HG03103 (cell line): Measurements from ENCODE around the gene METRN.
"Not testable (repeated sequence)": the region's sequence is repeated elsewhere in the genome, so short reads cannot be mapped to it uniquely, and the experiment has no call there.

ENCODE experiments used
- ATAC-seq: cut with Tn5 transposase; IDR thresholded peaks from one replicate; pipeline ENCODE4 v1.9.1; 2021; ENCODE audit warnings: low read depth; ENCODE audit not compliant: unreplicated experiment

The METRN gene

GRCh38 chr16:689175-689897 lies 25.6 kb upstream of the METRN start:
- ATAC-seq = no peak

GRCh38 chr16:691242-691641 lies 23.7 kb upstream of the METRN start:
- ATAC-seq = not testable (repeated sequence)

GRCh38 chr16:692356-693108 lies 22.4 kb upstream of the METRN start:
- no peak for ATAC-seq

GRCh38 chr16:693364-693763 lies 21.6 kb upstream of the METRN start:
- ATAC-seq = no peak

GRCh38 chr16:693766-694165 lies 21.2 kb upstream of the METRN start:
- ATAC-seq = no peak

GRCh38 chr16:694187-694862 lies 20.6 kb upstream of the METRN start:
- no peak for ATAC-seq

- ATAC-seq = no peak
Measured at GRCh38 chr16:694863-695354, 20.0 kb upstream of the METRN start.

- no peak for ATAC-seq
Measured at GRCh38 chr16:695355-696089, 19.4 kb upstream of the METRN start.

GRCh38 chr16:698911-699671 lies 15.8 kb upstream of the METRN start:
- no peak for ATAC-seq

GRCh38 chr16:700684-701584 lies 14.0 kb upstream of the METRN start:
- ATAC-seq = no peak

GRCh38 chr16:702341-702740 lies 12.6 kb upstream of the METRN start:
- no peak for ATAC-seq

- ATAC-seq = no peak
Measured at GRCh38 chr16:703406-703805, 11.5 kb upstream of the METRN start.

GRCh38 chr16:704047-704446 lies 10.9 kb upstream of the METRN start:
- no peak for ATAC-seq

- no peak for ATAC-seq
Measured at GRCh38 chr16:704552-705380, 10.2 kb upstream of the METRN start.

- ATAC-seq = no peak
Measured at GRCh38 chr16:705431-706188, 9.3 kb upstream of the METRN start, which contains the start of gene FBXL16. Gene FBXL16 (minus strand): TSS chr16:705801. CDS start chr16:697405, 8,396 bp downstream.

- ATAC-seq = no peak
Measured at GRCh38 chr16:706189-707061, 8.5 kb upstream of the METRN start.
